SKM-1 treated with dmso at 0.1 percent for 144 hours (cell line): ENCODE data around the gene ING3.

Experiments
- DNase-seq: peaks from one replicate; lab custom pipeline; 2025; ENCODE audit not compliant: unreplicated experiment; lab: John Stamatoyannopoulos, UW

The ING3 gene

DNA sequence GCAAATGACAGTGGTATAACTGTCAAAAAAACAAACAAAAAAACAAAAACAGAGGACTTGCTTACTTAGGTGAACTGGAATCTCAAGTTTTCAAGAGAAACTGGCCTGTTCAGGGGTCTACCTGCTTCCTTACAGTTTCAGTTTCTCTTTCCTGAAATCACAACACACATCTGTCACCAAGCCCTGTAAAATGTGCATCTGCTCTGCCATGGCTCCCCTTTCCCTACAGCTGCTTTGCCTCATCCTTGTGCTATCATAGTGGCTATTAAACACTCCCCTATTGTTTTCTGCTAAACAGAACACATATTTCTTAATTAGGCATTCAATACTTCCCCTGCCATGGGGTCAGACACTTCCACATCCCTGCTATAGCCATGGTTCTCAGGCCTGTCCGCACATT lies 75.6 kb downstream of the ING3 start:
- no peak for DNase-seq

DNA sequence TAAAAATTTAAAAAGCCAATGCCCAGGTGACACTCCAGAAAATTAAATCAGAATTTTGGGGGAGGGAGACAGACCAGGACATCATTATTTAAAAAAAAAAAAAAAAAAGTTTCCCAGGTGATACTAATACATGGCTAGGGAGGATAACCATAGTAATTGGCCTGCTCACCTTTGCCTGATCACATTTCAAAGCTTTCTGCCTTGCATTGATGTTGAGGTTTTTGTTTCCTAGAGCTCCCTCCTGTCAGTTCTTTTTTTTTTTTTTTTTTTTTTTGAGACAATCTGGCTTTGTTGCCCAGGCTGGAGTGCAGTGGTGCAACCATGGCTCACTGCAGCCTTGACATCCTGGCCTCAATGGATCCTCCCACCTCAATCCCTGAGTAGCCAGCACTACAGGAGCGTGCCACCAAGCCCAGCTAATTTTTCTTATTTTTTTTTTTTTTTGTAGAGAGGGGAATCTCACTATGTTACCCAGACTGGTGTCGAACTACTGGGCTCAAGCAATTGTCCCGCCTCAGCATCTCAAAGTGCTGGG lies 76.1 kb downstream of the ING3 start:
- no peak for DNase-seq
